Measurements from ENCODE around the gene SUMO3.

SUMO3 gene

GRCh38 chr21:44766014-44766817, 51.6 kb downstream of the SUMO3 start:
- Histone ChIP-seq H3K4me3 (ENCODE audit: low read length) (no peak overlapping the region), H3K27me3 (ENCODE audit: insufficient read depth, low read length) (no peaks in the 10 kb centered on the region), H3K36me3 (ENCODE audit: insufficient read depth, low read length) (peaks cover 13% of the 10 kb centered on the region), H3K9me3 (ENCODE audit: low read length) (no peaks in the 10 kb centered on the region), H2AFZ (ENCODE audit: low read depth, low read length) (no peak overlapping the region), H3K4me1 (ENCODE audit: insufficient read depth, low read length) (peaks cover 17% of the 10 kb centered on the region)

GRCh38 chr21:44765231-44766013, 52.4 kb downstream of the SUMO3 start:
- no peaks in the 10 kb centered on the region for H3K9me3 ChIP-seq (ENCODE audit: low read length)
- H3K27me3 ChIP-seq (ENCODE audit: insufficient read depth, low read length), result no peaks in the 10 kb centered on the region
- no peak overlapping the region for H3K4me3 ChIP-seq (ENCODE audit: low read length)
- H3K36me3 ChIP-seq (ENCODE audit: insufficient read depth, low read length), result peaks cover 5% of the 10 kb centered on the region
- H3K4me1 ChIP-seq (ENCODE audit: insufficient read depth, low read length), result peaks cover 17% of the 10 kb centered on the region
- no peak overlapping the region for H2AFZ ChIP-seq (ENCODE audit: low read depth, low read length)

GRCh38 chr21:44764319-44765230, 53.3 kb downstream of the SUMO3 start:
- H3K4me3 ChIP-seq (ENCODE audit: low read length), result no peak overlapping the region
- no peak overlapping the region for H2AFZ ChIP-seq (ENCODE audit: low read depth, low read length)
- no peaks in the 10 kb centered on the region for H3K9me3 ChIP-seq (ENCODE audit: low read length)
- peaks cover under 1% of the 10 kb centered on the region for H3K36me3 ChIP-seq (ENCODE audit: insufficient read depth, low read length)
- no peaks in the 10 kb centered on the region for H3K27me3 ChIP-seq (ENCODE audit: insufficient read depth, low read length)
- H3K4me1 ChIP-seq (ENCODE audit: insufficient read depth, low read length), result peaks cover 17% of the 10 kb centered on the region

GRCh38 chr21:44763451-44764318, 54.2 kb downstream of the SUMO3 start:
- no peaks in the 10 kb centered on the region for H3K27me3 ChIP-seq (ENCODE audit: insufficient read depth, low read length)
- H3K4me1 ChIP-seq (ENCODE audit: insufficient read depth, low read length), result peaks cover 12% of the 10 kb centered on the region
- no peaks in the 10 kb centered on the region for H3K9me3 ChIP-seq (ENCODE audit: low read length)
- H3K36me3 ChIP-seq (ENCODE audit: insufficient read depth, low read length), result no peaks in the 10 kb centered on the region
- no peak overlapping the region for H3K4me3 ChIP-seq (ENCODE audit: low read length)
- no peak overlapping the region for H2AFZ ChIP-seq (ENCODE audit: low read depth, low read length)

GRCh38 chr21:44763050-44763378, 54.8 kb downstream of the SUMO3 start:
- Histone ChIP-seq H3K4me3 (ENCODE audit: low read length) (no peak overlapping the region), H3K27me3 (ENCODE audit: insufficient read depth, low read length) (no peaks in the 10 kb centered on the region), H3K4me1 (ENCODE audit: insufficient read depth, low read length) (peaks cover 6% of the 10 kb centered on the region), H3K9me3 (ENCODE audit: low read length) (no peaks in the 10 kb centered on the region), H3K36me3 (ENCODE audit: insufficient read depth, low read length) (no peaks in the 10 kb centered on the region), H2AFZ (ENCODE audit: low read depth, low read length) (no peak overlapping the region)

- Histone ChIP-seq H3K4me1 (ENCODE audit: insufficient read depth, low read length) (no peaks in the 10 kb centered on the region), H3K9me3 (ENCODE audit: low read length) (no peaks in the 10 kb centered on the region)
Observed at GRCh38 chr21:44762221-44763049, 55.4 kb downstream of the SUMO3 start.

GRCh38 chr21:44761747-44762208, 56.1 kb downstream of the SUMO3 start:
- H2AFZ ChIP-seq (ENCODE audit: low read depth, low read length), result no peak overlapping the region
- H3K9me3 ChIP-seq (ENCODE audit: low read length), result no peaks in the 10 kb centered on the region
- no peaks in the 10 kb centered on the region for H3K36me3 ChIP-seq (ENCODE audit: insufficient read depth, low read length)
- no peaks in the 10 kb centered on the region for H3K4me1 ChIP-seq (ENCODE audit: insufficient read depth, low read length)
- no peak overlapping the region for H3K4me3 ChIP-seq (ENCODE audit: low read length)
- H3K27me3 ChIP-seq (ENCODE audit: insufficient read depth, low read length), result no peaks in the 10 kb centered on the region

More at GRCh38 chr21:44762221-44763049, 55.4 kb downstream of the SUMO3 start:
- H3K4me3 ChIP-seq (ENCODE audit: low read length), result no peak overlapping the region
- H3K27me3 ChIP-seq (ENCODE audit: insufficient read depth, low read length), result no peaks in the 10 kb centered on the region
- H3K36me3 ChIP-seq (ENCODE audit: insufficient read depth, low read length), result no peaks in the 10 kb centered on the region
- H2AFZ ChIP-seq (ENCODE audit: low read depth, low read length), result no peak overlapping the region

GRCh38 chr21:44761011-44761729, 56.7 kb downstream of the SUMO3 start:
- Histone ChIP-seq H3K9me3 (ENCODE audit: low read length) (no peaks in the 10 kb centered on the region), H2AFZ (ENCODE audit: low read depth, low read length) (no peak overlapping the region), H3K4me3 (ENCODE audit: low read length) (no peak overlapping the region), H3K36me3 (ENCODE audit: insufficient read depth, low read length) (no peaks in the 10 kb centered on the region), H3K4me1 (ENCODE audit: insufficient read depth, low read length) (no peaks in the 10 kb centered on the region), H3K27me3 (ENCODE audit: insufficient read depth, low read length) (no peaks in the 10 kb centered on the region)

GRCh38 chr21:44760376-44760775, 57.5 kb downstream of the SUMO3 start:
- Histone ChIP-seq H3K4me3 (ENCODE audit: low read length) (no peak overlapping the region), H3K27me3 (ENCODE audit: insufficient read depth, low read length) (no peaks in the 10 kb centered on the region)

GRCh38 chr21:44759628-44760285, 58.1 kb downstream of the SUMO3 start:
- H3K27me3 ChIP-seq (ENCODE audit: insufficient read depth, low read length), result no peaks in the 10 kb centered on the region
- peaks cover 2% of the 10 kb centered on the region for H3K9me3 ChIP-seq (ENCODE audit: low read length)
- H3K4me3 ChIP-seq (ENCODE audit: low read length), result no peak overlapping the region
- H3K36me3 ChIP-seq (ENCODE audit: insufficient read depth, low read length), result no peaks in the 10 kb centered on the region
- H2AFZ ChIP-seq (ENCODE audit: low read depth, low read length), result no peak overlapping the region
- H3K4me1 ChIP-seq (ENCODE audit: insufficient read depth, low read length), result no peaks in the 10 kb centered on the region

More at GRCh38 chr21:44760376-44760775, 57.5 kb downstream of the SUMO3 start:
- Histone ChIP-seq H2AFZ (ENCODE audit: low read depth, low read length) (no peak overlapping the region), H3K36me3 (ENCODE audit: insufficient read depth, low read length) (no peaks in the 10 kb centered on the region), H3K4me1 (ENCODE audit: insufficient read depth, low read length) (no peaks in the 10 kb centered on the region), H3K9me3 (ENCODE audit: low read length) (peaks cover 2% of the 10 kb centered on the region)

Data from neuron (in vitro differentiated cells).